ENCODE measurements around the gene SLC38A5.

GRCh38 chrX:48459483-48459882, 10.6 kb downstream of the SLC38A5 start:
- no peak for TF ChIP-seq CTCF (IDR thresholded peaks at IDR 0.05)
- TF ChIP-seq POLR2AphosphoS5 (IDR thresholded peaks at IDR 0.05): no peak
